Pancreas (tissue), 8 donors: ENCODE results near the gene LIMS3. TPM values are rescaled to one million over a fixed set of nuclear protein-coding genes. Genes with fewer than 3 reads are reported as not detected.

Experiments
- polyA plus RNA-seq, 2 donors: library from polyadenylated mRNA; stranded (reverse); fragments of 200-250 nt; gene quantifications; one replicate each; pipeline ENCODE4 v1.2.3, GENCODE V29; 2013
- total RNA-seq, 6 donors: library from RNA; stranded (reverse); fragmentation: NEBNext Ultra II Directional in 4 of 6; extraction: Animal tissue kit (Norgen Biotek cat#: 25700) in 4 of 6; gene quantifications; one replicate each; pipeline versions ENCODE4 v1.2.1 to v1.2.4, GENCODE V29; 2021 to 2023
- donor health status: healthy with polysubstance abuse.
- donor health status: DM: no; HTN: no; CAD: no; lungs with moderate emphysema.
- donor health status: DM: no; HTN: no; CAD: no.
- donor health status: Bipolar disorder and iron deficiency.
- donor health status: DM: yes; HTN: yes; CAD: no.
- donor health status: DM: no; HTN: no; CAD: no.
- donor health status: DM: no; HTN: no; CAD: no.
- donor health status: DM: yes; HTN: yes; CAD: no.

LIMS3 gene
- total and polyA plus RNA-seq, 8 donors: 0.38 to 3.1 (median 1.9) TPM

Other genes with a start within 250 kb of the LIMS3 start
- 10 to 100 TPM; 15.2 to 59.4 (median 33.0) TPM for gene RGPD5, start 104.4 kb upstream of the LIMS3 start, total RNA-seq
- 10 to 100 TPM; 18.7 TPM for gene RGPD5, start 104.4 kb upstream of the LIMS3 start, polyA plus RNA-seq
- 10 to 100 TPM in 2 of 6 donors, 1 to 10 TPM in 4; 2.4 to 12.9 (median 4.3) TPM for gene MALL, start 217.1 kb downstream of the LIMS3 start, total RNA-seq
- 1 to 10 TPM; 2.5 to 4.2 TPM for gene MALL, start 217.1 kb downstream of the LIMS3 start, polyA plus RNA-seq